Superior temporal gyrus (tissue), 1 donor: ENCODE data around the gene SSH2.
"Not testable (repeated sequence)": the region's sequence is repeated elsewhere in the genome, so short reads cannot be mapped to it uniquely, and the experiment has no call there.

Experiments used
- DNase-seq: peaks from one replicate; pipeline ENCODE4 v3.0.0-alpha.2; 2016; ENCODE audit errors: extremely low spot score

The SSH2 gene

GRCh38 chr17:29929533-29930408, at the start of gene SSH2:
SSH2 (minus strand) TSS chr17:29930228; CDS start chr17:29930000, 228 bp downstream.
- peak; percentile 90 for DNase-seq

- peak; percentile 45 for DNase-seq
Measured at GRCh38 chr17:29977836-29978235, 47.8 kb upstream of the SSH2 start.

- DNase-seq: no peak
Measured at GRCh38 chr17:29973005-29973404, 43.0 kb upstream of the SSH2 start.

- no peak for DNase-seq
Measured at GRCh38 chr17:29972277-29972676, 42.2 kb upstream of the SSH2 start.

- no peak for DNase-seq
Measured at GRCh38 chr17:29968271-29968670, 38.2 kb upstream of the SSH2 start.

GRCh38 chr17:29962656-29963055, 32.6 kb upstream of the SSH2 start:
- no peak for DNase-seq

GRCh38 chr17:29959658-29960337, 29.8 kb upstream of the SSH2 start:
- no peak for DNase-seq

GRCh38 chr17:29958947-29959657, 29.1 kb upstream of the SSH2 start:
- no peak for DNase-seq

- DNase-seq: not testable (repeated sequence)
Measured at GRCh38 chr17:29957488-29957887, 27.5 kb upstream of the SSH2 start.

- DNase-seq: no peak
Measured at GRCh38 chr17:29956225-29956624, 26.2 kb upstream of the SSH2 start.

GRCh38 chr17:29954405-29954804, 24.4 kb upstream of the SSH2 start:
- DNase-seq: no peak

- no peak for DNase-seq
Measured at GRCh38 chr17:29949696-29950095, 19.7 kb upstream of the SSH2 start.

GRCh38 chr17:29948448-29949215, 18.6 kb upstream of the SSH2 start:
- DNase-seq: no peak

- no peak for DNase-seq
Measured at GRCh38 chr17:29945281-29945680, 15.3 kb upstream of the SSH2 start.

GRCh38 chr17:29941334-29941733, 11.3 kb upstream of the SSH2 start, which contains the start of gene EFCAB5:
EFCAB5 (plus strand) TSS chr17:29941634; CDS start chr17:29941797, 163 bp downstream.
- DNase-seq: no peak

- no peak for DNase-seq
Measured at GRCh38 chr17:29936724-29937123, 6.7 kb upstream of the SSH2 start.

- DNase-seq: not testable (repeated sequence)
Measured at GRCh38 chr17:29935909-29936308, 5.9 kb upstream of the SSH2 start.

- peak; percentile 75 for DNase-seq
Measured at GRCh38 chr17:29933379-29933778, 3.4 kb upstream of the SSH2 start.

- peak; percentile 96 for DNase-seq
Measured at GRCh38 chr17:29931231-29931932, 1.4 kb upstream of the SSH2 start.

GRCh38 chr17:29930409-29931010, 482 bp upstream of the SSH2 start:
- peak; percentile 78 for DNase-seq
